ENCODE measurements around the gene CTSE.
A peak's percentile ranks its signal among the peaks of the same experiment; 100 is the strongest.
"Not testable (repeated sequence)": the region's sequence is repeated elsewhere in the genome, so short reads cannot be mapped to it uniquely, and the experiment has no call there.

Gene CTSE
- 0 reads per million in 2 experiments for total RNA-seq

DNA sequence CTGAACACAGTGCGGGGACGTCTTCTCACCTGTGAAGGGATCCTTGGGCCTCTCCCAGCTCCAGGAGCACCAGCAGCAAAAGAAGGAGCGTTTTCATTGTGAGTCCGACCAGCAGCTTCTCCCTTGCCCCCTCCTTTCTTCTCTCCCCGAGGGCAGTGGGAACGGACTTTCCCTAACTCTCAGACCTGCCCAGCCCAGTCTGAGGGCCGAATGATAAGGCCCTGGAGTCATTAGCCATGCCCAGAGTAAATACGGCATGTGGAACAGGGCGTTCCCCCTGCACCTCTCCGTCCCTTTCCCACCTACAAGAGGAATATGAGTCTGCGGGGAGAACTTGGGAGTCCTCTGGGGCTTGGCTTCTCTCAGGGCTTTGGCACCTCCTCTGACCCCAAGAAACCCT lies at the start of gene CTSE:
Gene CTSE, minus strand, starts transcription at position 201 of the 400 bp plus-strand sequence. Its CDS starts 104 bp downstream, at position 97.
- DNase-seq (ENCODE audit: low read depth) = no peak

DNA sequence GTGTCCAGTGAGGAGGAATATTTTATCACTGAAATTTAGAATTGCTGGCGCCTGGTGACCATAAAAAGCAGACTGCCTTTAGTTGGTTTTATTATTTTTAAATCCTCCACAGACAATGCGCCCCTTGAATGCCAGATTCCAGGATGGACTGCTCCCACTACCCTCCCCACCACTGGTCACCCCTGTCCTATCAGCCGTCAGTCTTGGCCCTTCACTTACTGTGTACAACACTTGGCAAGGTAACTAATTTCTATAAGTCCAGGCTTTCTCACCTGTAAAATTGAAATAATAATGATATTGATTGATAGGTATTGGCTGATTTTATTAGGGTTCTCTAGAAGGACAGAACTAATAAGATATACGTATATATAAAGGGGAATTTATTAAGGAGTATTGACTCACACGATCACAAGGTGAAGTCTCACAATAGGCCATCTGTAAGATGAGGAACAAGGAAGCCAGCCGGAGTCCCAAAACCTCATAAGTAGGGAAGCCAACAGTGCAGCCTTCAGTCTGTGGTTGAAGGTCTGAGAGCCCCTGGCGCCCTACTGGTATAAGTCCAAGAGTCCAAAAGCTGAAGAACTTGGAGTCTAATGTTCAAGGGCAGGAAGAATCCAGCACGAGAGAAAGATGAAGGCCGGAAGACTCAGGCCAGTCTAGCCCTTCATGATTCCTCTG lies 47.1 kb upstream of the CTSE start:
- no peak for DNase-seq (ENCODE audit: low read depth)

DNA sequence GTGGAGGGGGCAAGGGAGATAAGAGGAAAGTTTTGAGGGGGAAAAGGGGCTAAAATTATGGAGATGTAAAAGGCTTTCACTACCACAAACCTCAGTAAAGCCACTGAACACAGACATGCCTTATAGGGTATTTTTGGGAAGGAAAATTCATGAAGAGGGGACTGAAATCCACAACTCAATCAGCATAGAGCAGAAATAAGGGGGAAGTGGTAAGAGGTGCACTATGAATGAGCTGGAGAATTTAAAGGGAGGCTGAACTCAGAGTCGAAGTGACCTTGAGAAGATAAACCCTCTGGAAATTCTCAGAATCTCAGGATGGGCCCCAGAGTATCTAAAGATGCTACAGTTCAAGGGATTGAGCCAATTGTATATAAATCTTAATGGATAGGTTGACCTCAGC lies 44.6 kb upstream of the CTSE start:
- no peak for DNase-seq (ENCODE audit: low read depth)

DNA sequence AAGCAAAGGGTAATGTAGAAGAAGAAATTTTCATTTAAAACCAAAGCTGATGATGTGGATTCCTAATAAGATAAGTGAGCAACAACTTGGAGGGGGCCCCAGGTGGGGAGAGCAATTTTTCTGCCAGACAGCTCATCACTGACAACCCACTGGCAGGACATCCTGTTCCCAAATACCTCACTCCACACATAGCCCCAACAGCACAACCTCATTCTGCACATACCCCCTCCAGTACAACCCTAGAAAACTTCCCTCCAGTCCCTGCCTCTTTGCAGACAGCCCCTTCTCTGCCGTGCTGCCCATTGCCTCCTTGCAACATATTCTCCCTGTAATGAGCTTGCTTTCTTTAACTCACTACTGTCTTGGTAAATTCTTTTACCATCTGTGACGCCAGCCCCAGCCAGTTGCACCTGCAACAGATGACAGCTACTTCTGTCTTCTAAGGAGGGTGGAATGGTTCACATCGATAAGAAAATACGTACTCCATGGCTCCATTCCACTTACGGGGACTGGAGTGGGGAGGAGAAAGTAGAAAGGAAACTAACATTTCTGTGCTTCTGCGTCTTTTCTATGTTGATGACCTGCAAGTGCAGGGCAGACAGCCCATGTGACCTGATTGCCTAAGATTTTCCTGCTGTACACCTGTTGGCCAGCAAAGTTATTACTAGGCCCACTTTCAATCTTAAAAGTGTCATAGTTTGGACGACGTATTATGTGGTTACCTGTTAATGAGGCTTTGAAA lies 44.0 kb upstream of the CTSE start:
- no peak for DNase-seq (ENCODE audit: low read depth)

DNA sequence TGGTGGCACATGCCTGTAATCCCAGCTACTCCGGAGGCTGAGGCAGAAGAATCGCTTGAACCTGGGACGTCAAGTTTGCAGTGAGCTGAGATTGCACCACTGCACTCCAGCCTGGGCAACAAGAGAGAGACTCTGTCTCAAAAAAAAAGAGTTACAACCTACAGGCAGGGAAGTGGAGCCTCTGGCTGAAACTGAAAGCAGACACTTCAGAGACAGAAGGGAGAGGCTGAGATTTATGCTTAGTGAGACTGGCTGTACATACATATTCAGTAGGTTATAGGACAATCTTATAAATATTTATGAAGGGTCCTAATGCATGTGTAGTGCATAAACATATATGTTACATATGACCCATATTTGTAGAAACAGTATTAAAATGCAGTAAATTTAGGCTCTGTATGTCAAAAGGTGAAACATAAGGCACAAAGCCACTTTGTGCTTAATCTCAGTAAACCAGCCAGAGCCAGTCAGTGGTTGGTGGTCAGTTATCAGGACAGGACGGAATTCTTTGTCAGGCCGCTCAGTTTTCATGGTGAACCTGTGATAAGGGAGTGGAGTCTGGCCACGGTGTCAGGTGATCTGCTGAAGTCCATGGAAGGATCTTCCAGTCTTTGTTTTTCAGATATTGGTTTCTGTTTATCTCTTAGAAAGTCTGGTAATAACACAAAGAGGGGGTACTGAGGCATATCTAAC lies 42.9 kb upstream of the CTSE start:
- DNase-seq (ENCODE audit: low read depth) = no peak

DNA sequence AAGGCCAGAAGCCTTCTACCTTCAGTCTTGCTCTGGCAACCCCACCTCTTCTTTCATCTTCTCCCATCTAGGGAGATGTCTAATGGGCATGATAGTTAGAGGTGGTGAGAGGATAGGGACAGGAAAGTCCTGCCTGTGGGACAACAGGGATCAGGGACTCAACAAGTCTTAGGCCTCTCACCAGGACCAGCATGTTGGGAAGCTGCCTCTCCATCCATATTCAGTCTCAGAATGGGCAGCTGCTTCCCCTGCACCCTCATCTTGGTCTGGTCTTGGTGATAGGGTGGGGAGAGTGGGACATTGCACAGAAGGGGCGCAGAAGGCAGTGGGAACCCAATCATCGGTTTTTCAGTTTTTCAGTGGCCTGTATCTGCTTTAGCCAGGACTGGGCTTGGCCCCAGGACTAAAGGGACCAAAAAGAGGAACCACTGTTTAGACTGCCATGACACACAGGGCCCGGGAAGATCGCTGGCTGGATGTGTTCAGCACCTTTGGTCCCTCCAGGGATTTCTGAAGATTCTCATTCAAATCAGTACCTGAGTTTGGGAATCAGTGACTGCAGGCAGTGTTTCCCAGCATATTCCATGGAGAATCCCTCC lies 42.0 kb upstream of the CTSE start:
- DNase-seq (ENCODE audit: low read depth) = no peak

DNA sequence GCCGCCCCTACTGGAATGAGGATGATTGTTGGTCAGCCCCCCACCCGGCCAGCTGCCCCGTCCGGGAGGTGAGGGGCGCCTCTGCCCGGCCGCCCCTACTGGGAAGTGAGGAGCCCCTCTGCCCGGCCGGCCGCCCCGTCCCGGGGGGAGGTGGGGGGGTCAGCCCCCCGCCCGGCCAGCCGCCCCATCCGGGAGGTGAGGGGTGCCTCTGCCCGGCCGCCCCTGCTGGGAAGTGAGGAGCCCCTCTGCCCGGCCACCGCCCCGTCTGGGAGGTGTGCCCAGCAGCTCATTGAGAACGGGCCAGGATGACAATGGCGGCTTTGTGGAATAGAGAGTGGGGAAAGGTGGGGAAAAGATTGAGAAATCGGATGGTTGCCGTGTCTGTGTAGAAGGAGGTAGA lies 40.8 kb upstream of the CTSE start:
- DNase-seq (ENCODE audit: low read depth) = not testable (repeated sequence)

DNA sequence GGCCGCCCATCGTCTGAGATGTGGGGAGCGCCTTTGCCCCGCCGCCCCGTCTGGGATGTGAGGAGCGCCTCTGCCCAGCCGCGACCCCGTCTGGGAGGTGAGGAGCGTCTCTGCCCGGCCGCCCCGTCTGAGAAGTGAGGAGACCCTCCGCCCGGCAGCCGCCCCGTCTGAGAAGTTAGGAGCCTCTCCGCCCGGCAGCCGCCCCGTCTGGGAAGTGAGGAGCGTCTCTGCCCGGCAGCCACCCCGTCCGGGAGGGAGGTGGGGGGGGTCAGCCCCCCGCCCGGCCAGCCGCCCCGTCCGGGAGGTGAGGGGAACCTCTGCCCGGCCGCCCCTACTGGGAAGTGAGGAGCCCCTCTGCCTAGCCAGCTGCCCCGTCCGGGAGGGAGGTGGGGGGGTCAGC lies 40.3 kb upstream of the CTSE start:
- not testable (repeated sequence) for DNase-seq (ENCODE audit: low read depth)

DNA sequence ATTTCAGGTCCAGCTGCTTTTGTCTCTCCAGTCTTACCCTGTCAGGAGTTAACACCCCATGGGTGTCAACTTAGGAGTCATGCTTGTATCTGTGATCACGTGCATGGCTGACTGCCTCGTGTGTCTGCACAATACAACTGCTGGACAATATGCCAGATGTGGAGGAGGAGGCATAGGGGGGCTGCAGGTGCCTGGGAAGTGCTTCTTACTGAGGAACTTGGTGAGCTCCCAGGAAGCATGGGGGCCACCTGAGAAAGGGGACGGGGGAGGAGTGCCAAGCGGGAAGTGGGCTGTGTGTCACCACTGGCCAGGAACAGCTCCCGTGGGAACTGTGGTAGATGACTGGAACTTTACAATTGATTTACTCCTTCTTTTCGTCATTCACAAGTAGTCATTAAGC lies 38.8 kb upstream of the CTSE start:
- DNase-seq (ENCODE audit: low read depth) = no peak

DNA sequence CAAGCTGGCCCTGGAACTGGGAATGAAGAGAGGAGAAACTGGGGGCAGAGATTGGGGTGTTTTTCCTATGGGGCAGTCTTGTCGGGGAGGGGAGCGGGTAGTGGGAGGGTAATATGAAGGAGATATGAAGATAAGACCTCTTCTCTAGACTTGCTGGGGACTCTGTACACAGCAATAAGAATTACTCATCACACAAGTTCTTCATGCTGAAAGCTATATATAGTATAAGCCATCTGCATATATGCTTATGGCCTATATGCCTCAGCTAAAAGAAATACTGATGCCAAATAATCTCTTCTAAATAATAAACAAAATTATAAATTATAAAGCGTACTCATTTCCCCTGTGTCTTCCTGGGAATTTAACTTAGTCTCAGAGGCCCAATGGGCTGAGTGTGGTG lies 37.1 kb upstream of the CTSE start:
- DNase-seq (ENCODE audit: low read depth) = no peak

DNA sequence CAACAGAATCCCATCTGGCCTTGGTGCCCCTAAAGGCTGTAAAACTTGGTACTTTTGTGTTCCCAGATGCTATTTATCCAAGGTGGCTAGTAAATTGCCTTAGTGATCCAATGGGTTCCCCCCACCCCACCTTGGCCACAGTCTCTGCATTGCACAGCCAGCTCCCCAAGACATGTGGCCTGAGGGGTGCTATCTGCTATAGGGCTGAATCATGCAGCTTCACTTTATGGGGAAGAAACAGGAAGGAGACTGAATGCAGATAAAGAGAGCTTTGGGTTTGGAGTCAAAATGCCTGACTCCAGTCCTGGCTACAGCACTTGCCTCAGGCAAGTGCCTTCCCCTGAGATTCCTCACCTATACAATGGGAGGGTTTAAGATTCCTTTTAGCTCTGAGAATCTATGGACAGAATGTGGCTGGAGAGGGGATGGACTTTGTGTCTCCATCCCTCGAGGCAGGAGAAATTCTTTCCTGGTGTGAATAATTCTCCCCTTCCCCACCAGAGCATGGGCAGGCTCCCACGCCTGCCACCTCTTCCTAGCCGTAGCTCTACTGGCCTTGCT lies 35.7 kb upstream of the CTSE start:
- no peak for DNase-seq (ENCODE audit: low read depth)

DNA sequence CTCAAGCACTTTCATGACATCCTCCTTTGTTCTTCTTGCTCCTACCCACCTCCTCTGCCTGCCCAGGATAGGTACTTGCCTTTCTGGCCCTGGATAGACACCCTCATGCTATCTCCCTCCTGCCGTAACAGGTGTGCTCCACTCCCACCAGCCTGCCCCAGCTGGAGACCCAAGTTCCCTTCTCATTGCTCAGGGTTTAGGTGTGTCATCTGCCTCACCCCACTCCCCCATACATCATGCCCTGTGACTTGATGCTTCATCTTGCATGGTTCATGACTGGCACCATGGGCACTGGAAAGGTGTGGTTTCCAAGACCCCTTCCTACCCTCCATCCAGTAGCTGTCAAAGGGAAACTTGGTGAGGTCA lies 35.2 kb upstream of the CTSE start:
- DNase-seq (ENCODE audit: low read depth) = no peak

DNA sequence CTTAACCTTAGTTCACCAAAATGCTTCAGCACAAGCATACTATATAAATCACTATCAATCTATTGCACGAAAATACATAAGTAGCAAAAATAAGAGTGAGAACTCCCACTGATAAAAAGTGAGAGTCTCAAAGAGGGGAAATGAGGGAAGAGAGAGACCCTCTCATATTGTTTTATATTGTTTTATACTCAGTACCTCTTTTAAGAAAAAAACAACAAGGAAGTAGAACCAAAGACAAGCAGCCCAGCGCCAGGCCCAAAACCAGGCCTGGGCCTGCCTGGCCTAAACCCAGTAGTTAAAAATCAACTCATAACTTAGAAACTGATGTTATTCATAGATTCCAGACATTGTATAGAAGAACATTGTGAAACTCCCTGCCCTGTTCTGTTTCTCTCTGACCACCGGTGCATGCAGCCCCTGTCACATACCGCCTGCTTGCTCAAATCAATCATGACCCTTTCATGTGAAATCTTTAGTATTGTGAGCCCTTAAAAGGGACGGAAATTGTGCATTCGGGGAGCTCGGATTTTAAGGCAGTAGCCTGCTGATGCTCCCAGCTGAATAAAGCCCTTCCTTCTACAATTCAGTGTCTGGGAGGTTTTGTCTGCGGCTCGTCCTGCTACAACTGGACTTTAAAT lies 34.7 kb upstream of the CTSE start:
- not testable (repeated sequence) for DNase-seq (ENCODE audit: low read depth)

DNA sequence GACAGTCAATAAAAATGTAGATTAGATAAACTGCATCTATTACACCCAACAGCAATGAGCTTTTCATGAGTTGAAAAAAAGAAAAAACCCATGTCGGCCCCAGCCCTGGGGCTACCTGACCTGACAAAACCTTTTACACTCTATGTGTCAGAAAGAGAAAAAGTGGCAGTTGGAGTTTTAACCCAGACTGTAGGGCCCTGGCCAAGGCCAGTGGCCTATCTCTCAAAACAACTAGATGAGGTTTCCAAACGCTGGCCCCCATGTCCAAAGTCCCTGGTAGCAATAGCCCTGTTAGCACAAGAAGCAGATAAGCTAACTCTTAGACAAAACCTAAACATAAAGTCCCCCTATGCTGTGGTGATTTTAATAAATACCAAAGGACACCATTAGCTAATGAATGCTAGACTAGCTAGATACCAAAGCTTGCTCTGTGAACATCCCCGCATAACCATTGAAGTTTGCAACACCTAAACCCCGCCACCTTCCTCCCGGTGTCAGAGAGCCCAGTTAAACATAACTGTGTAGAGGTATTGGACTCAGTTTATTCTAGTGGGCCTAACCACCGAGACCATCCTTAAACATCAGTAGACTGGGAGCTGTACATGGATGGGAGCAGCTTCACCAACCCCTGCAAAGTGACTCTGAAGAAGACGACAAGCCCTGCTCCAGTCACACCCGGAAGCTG lies 32.1 kb upstream of the CTSE start:
- not testable (repeated sequence) for DNase-seq (ENCODE audit: low read depth)

DNA sequence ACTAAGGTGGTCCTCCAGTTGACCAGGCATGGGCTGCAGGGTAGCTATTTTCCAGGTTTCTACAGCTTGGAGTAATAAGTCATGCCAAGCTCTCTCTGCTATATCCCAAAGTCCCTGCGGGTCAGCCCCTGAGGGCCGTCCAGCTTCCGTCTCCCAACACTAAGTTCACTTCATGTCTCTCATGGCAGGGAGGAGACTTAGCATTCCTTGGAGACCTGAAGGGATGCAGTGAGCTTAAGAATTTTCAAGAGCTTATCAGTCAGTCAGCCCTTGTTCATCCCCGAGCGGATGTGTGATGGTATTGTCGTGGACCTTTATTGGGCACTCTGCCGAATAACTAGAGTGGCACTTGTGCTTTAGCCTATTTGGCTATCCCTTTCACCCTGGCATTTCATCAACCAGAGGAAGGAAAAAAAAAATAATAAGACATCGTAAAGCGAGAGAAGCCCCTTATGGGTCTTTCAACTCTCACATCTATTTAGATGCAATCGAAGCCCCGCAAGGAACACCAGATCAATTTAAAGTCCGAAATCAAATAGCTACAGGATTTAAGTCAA lies 31.5 kb upstream of the CTSE start:
- DNase-seq (ENCODE audit: low read depth) = not testable (repeated sequence)

DNA sequence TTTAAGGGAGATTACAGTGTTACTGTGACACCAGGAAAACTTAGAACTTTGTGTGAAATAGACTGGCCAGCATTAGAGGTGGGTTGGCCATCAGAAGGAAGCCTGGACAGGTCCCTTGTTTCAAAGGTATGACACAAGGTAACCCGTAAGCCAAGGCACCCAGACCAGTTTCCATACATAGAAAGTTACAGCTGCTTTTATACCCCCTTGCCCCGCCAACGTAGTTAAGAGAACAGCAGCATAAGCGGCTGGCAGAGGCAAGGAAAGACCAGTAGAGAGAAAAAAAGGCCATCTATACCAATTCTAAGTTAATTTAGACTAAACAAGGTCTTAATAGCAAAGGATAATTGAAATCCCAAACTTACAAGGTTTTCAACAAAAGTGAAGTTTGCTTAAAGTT lies 29.9 kb upstream of the CTSE start:
- not testable (repeated sequence) for DNase-seq (ENCODE audit: low read depth)

DNA sequence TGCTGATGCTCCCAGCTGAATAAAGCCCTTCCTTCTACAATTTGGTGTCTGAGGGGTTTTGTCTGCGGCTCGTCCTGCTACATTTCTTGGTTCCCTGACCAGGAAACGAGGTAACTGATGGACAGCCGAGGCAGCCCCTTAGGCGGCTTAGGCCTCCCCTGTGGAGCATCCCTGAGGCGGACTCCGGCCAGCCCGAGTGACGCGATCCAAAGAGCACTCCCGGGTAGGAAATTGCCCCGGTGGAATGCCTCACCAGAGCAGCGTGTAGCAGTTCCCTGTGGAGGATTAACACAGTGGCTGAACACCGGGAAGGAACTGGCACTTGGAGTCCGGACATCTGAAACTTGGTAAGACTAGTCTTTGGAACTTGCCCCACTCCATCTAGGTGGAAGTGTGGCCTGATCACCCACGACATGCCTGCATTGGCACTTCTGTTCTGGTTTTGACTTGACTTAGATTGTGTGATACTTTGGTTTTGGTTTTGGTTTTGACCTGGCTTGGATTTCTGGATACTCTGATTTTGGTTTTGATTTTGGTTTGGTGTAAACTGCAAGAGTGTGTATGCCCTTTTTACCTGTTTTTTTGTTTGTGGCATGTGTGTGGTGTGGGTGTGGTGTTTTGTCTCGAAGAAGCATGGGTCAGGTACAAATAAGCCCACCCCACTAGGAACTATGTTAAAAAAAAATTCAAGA lies 29.4 kb upstream of the CTSE start, which contains the start of gene RHEX:
Gene RHEX, plus strand, starts transcription at position 255 of the 692 bp plus-strand sequence. CDS start 44,656 bp downstream, outside the sequence.
- DNase-seq (ENCODE audit: low read depth) = not testable (repeated sequence)

DNA sequence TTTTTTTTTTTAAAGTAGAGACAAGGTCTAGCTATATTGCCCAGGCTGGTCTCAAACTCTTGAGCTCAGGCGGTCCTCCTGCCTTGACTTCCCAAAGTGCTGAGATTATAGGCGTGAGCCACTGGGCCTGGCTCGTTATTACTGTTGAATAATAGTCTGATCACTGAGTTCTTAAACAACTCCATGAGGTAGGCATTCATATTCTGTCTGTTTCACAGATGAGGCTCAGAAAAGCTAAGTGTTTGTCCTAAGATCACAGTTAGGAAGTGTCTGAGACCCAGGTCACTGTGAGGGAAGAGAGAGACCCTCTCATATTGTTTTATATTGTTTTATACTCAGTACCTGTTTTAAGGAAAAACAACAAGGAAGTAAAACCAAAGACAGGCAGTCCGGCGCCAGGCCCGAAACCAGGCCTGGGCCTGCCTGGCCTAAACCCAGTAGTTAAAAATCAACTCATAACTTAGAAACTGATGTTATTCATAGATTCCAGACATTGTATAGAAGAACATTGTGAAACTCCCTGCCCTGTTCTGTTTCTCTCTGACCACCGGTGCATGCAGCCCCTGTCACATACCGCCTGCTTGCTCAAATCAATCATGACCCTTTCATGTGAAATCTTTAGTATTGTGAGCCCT lies 28.7 kb upstream of the CTSE start:
- DNase-seq (ENCODE audit: low read depth) = not testable (repeated sequence)

DNA sequence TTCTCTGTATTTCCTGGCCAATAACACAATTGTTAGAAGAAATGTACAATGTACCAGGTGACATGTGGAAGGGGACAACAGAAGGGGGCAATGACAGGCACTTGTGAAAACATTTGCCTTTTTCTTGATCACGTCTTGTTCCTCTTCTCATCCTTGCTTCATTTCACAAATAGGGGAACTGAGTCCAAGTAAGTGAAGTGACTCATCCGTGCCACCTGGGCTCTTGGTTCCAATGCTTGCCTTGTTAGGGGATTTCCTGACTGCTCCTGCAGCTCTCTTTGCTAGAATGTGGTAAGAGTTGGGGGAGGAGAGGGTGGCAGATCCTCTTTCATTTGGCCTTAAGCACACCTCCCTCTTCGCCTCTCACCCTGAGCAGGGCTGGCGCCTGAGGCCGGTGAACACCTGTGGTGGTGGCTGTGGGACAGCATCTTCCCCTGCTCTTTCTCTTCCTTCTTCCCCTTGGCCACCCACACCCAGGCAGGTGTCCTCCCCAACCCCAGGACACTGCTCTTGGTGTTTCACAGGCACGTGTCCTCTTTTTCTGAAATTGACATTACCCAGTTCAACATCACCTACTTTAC lies 27.1 kb upstream of the CTSE start:
- peak; percentile 9 for DNase-seq (ENCODE audit: low read depth)

Data from T follicular helper cell (primary cell).